ENCODE data around the gene NCKAP5. TPM values are rescaled to one million over a fixed set of nuclear protein-coding genes. Genes with fewer than 3 reads are reported as not detected.

Gene NCKAP5
- total and polyA plus RNA-seq, 7 experiments from 2014 or later = 0.12 TPM; not detected in 6

- intact Hi-C loops (cut with micrococcal nuclease) = no loop called here
- ATAC-seq (no peak), DNase-seq (no peak)
- H3K9me3 ChIP-seq (ENCODE audit: control insufficient read depth in 2 of 3, low read length in 3 of 3) = no peaks in the 10 kb centered on the region
- no peak overlapping the region for H3K27ac Mint-ChIP-seq
- POLR2A ChIA-PET = no interaction called here
- H3K36me3 Mint-ChIP-seq = no peaks in the 10 kb centered on the region
- H3K4me1 ChIP-seq (ENCODE audit: control insufficient read depth in 2 of 2, insufficient read depth in 2 of 2, low read length in 2 of 2) = no peaks in the 10 kb centered on the region
- no peak overlapping the region for H3K4me3 Mint-ChIP-seq
- no peak overlapping the region for H3K4me3 ChIP-seq (ENCODE audit: low read length)
- CTCF ChIA-PET = no interaction called here
- H3K9me3 Mint-ChIP-seq = peaks cover 0 to 13% (median 2%) of the 10 kb centered on the region in 11 donors
- peaks cover 0 to 4% (median 0%) of the 10 kb centered on the region in 5 donors for H3K27me3 Mint-ChIP-seq
- H3K4me1 Mint-ChIP-seq = no peaks in the 10 kb centered on the region
- H3K36me3 ChIP-seq (ENCODE audit: control insufficient read depth in 2 of 3, insufficient read depth in 3 of 3, low read length in 3 of 3) = no peaks in the 10 kb centered on the region
- H3K27ac ChIP-seq (ENCODE audit: low read depth, low read length) = no peak overlapping the region
- H3K27me3 ChIP-seq (ENCODE audit: control insufficient read depth in 2 of 2, insufficient read depth in 2 of 2, low read length in 2 of 2) = no peaks in the 10 kb centered on the region
Measured at GRCh38 chr2:133343018-133343352, 225.3 kb downstream of the NCKAP5 start.

DNA sequence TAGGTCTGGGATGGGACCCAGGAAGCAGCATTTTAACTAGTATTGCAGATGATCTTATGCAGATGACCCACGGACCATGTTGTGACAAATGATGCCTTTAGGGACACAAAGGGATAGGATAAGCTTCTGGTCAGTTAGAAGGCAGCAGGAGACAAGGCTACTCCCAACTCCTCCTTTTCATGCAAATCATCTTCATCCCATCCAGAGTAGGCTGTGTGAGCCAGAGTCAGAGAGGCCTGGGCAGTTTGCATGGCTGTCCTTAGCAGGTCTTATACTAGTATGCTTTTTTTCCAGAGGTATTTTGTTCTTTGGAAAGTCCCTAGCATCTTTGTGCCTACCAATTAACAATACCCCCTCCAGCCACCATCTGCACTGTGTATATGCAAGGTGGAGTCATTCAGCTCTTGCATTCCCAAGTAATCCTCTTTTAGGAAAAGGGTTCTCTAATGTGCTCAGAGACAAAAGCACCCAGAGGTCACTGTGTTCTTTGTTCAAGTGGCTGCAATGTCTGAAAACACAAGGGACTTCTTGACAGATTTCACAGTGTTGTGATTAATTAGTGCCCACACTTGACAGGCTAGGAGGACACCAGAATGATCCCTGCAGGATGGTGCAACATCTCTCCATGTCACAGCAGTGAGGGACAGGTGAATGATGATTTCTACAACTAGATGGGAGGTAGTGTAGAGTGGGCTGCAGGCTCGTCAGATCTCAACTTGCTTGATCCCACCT is 225.8 kb downstream of the NCKAP5 start:
- no peak overlapping the region for H3K27ac Mint-ChIP-seq

GRCh38 chr2:133341575-133341974 is 226.7 kb downstream of the NCKAP5 start:
- H3K27me3 Mint-ChIP-seq = peaks cover 0 to 4% (median 0%) of the 10 kb centered on the region in 5 donors
- ChIA-PET POLR2A (no interaction called here), CTCF (no interaction called here)
- H3K9me3 Mint-ChIP-seq = peaks cover 0 to 13% (median 3%) of the 10 kb centered on the region in 11 donors
- H3K36me3 Mint-ChIP-seq = no peaks in the 10 kb centered on the region
- H3K27ac Mint-ChIP-seq = no peak overlapping the region
- Histone ChIP-seq H3K4me3 (ENCODE audit: low read length) (no peak overlapping the region), H3K27me3 (ENCODE audit: control insufficient read depth in 2 of 2, insufficient read depth in 2 of 2, low read length in 2 of 2) (no peaks in the 10 kb centered on the region), H3K4me1 (ENCODE audit: control insufficient read depth in 2 of 2, insufficient read depth in 2 of 2, low read length in 2 of 2) (no peaks in the 10 kb centered on the region), H3K9me3 (ENCODE audit: control insufficient read depth in 2 of 3, low read length in 3 of 3) (no peaks in the 10 kb centered on the region), H3K36me3 (ENCODE audit: control insufficient read depth in 2 of 3, insufficient read depth in 3 of 3, low read length in 3 of 3) (no peaks in the 10 kb centered on the region), H3K27ac (ENCODE audit: low read depth, low read length) (no peak overlapping the region)
- DNase-seq = no peak
- no peak overlapping the region for H3K4me3 Mint-ChIP-seq
- intact Hi-C loops (cut with micrococcal nuclease) = no loop called here
- no peaks in the 10 kb centered on the region for H3K4me1 Mint-ChIP-seq
- ATAC-seq = no peak

More for the DNA sequence above, 225.8 kb downstream of the NCKAP5 start:
- Mint-ChIP-seq H3K9me3 (peaks cover 0 to 13% (median 2%) of the 10 kb centered on the region in 11 donors), H3K27me3 (peaks cover 0 to 4% (median 0%) of the 10 kb centered on the region in 5 donors), H3K4me3 (no peak overlapping the region), H3K4me1 (no peaks in the 10 kb centered on the region), H3K36me3 (no peaks in the 10 kb centered on the region)
- no peaks in the 10 kb centered on the region for H3K36me3 ChIP-seq (ENCODE audit: control insufficient read depth in 2 of 3, insufficient read depth in 3 of 3, low read length in 3 of 3)
- H3K27me3 ChIP-seq (ENCODE audit: control insufficient read depth in 2 of 2, insufficient read depth in 2 of 2, low read length in 2 of 2) = no peaks in the 10 kb centered on the region
- ChIA-PET CTCF (no interaction called here), POLR2A (no interaction called here)
- H3K27ac ChIP-seq (ENCODE audit: low read depth, low read length) = no peak overlapping the region
- H3K4me3 ChIP-seq (ENCODE audit: low read length) = no peak overlapping the region
- ATAC-seq (no peak), DNase-seq (no peak)
- H3K9me3 ChIP-seq (ENCODE audit: control insufficient read depth in 2 of 3, low read length in 3 of 3) = no peaks in the 10 kb centered on the region
- intact Hi-C loops (cut with micrococcal nuclease) = no loop called here
- no peaks in the 10 kb centered on the region for H3K4me1 ChIP-seq (ENCODE audit: control insufficient read depth in 2 of 2, insufficient read depth in 2 of 2, low read length in 2 of 2)

DNA sequence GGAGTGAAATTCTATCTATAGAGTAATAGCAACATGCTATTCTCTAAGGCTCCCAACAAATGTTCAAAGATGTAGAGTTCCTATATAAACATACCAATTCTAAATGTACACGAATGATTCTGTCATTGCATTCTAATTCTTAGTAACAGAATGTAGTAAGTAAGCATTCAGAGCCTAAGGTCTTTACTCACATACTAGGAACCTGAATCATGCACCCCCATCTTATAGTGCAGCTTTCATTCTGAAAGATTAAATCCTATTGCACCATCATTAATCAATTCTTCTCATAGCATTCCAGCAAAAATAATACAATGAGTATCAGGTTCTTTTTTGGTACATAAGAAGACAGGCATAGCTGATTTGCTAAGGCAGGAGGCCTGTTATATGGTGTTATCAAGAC is 230.0 kb downstream of the NCKAP5 start:
- intact Hi-C loops (cut with micrococcal nuclease) = no loop called here
- H3K36me3 Mint-ChIP-seq = no peaks in the 10 kb centered on the region
- no peak overlapping the region for H3K4me3 Mint-ChIP-seq
- no peaks in the 10 kb centered on the region for H3K9me3 ChIP-seq (ENCODE audit: control insufficient read depth in 2 of 3, low read length in 3 of 3)
- H3K27me3 ChIP-seq (ENCODE audit: control insufficient read depth in 2 of 2, insufficient read depth in 2 of 2, low read length in 2 of 2) = no peaks in the 10 kb centered on the region
- H3K4me3 ChIP-seq (ENCODE audit: low read length) = no peak overlapping the region
- DNase-seq (no peak), ATAC-seq (no peak)
- peaks cover 0 to 6% (median 0%) of the 10 kb centered on the region in 11 donors for H3K9me3 Mint-ChIP-seq
- no peaks in the 10 kb centered on the region for H3K36me3 ChIP-seq (ENCODE audit: control insufficient read depth in 2 of 3, insufficient read depth in 3 of 3, low read length in 3 of 3)
- no peak overlapping the region for H3K27ac Mint-ChIP-seq
- H3K4me1 ChIP-seq (ENCODE audit: control insufficient read depth in 2 of 2, insufficient read depth in 2 of 2, low read length in 2 of 2) = no peaks in the 10 kb centered on the region
- H3K27me3 Mint-ChIP-seq = no peaks in the 10 kb centered on the region
- ChIA-PET POLR2A (no interaction called here), CTCF (no interaction called here)
- H3K4me1 Mint-ChIP-seq = no peaks in the 10 kb centered on the region
- no peak overlapping the region for H3K27ac ChIP-seq (ENCODE audit: low read depth, low read length)

- Mint-ChIP-seq H3K4me1 (no peaks in the 10 kb centered on the region), H3K9me3 (peaks cover 0 to 4% (median 0%) of the 10 kb centered on the region in 11 donors), H3K4me3 (no peak overlapping the region), H3K27ac (no peak overlapping the region), H3K36me3 (no peaks in the 10 kb centered on the region), H3K27me3 (no peaks in the 10 kb centered on the region)
- POLR2A ChIA-PET = no interaction called here
- H3K4me1 ChIP-seq (ENCODE audit: control insufficient read depth in 2 of 2, insufficient read depth in 2 of 2, low read length in 2 of 2) = no peaks in the 10 kb centered on the region
- CTCF ChIA-PET = no interaction called here
- ATAC-seq (no peak), DNase-seq (no peak)
- no peaks in the 10 kb centered on the region for H3K9me3 ChIP-seq (ENCODE audit: control insufficient read depth in 2 of 3, low read length in 3 of 3)
- intact Hi-C loops (cut with micrococcal nuclease) = no loop called here
- no peaks in the 10 kb centered on the region for H3K27me3 ChIP-seq (ENCODE audit: control insufficient read depth in 2 of 2, insufficient read depth in 2 of 2, low read length in 2 of 2)
- no peak overlapping the region for H3K27ac ChIP-seq (ENCODE audit: low read depth, low read length)
- no peaks in the 10 kb centered on the region for H3K36me3 ChIP-seq (ENCODE audit: control insufficient read depth in 2 of 3, insufficient read depth in 3 of 3, low read length in 3 of 3)
- H3K4me3 ChIP-seq (ENCODE audit: low read length) = no peak overlapping the region
Measured at GRCh38 chr2:133334923-133335322, 233.3 kb downstream of the NCKAP5 start.

GRCh38 chr2:133333181-133333580 is 235.1 kb downstream of the NCKAP5 start:
- DNase-seq (no peak), ATAC-seq (no peak)
- H3K4me1 ChIP-seq (ENCODE audit: control insufficient read depth in 2 of 2, insufficient read depth in 2 of 2, low read length in 2 of 2) = no peaks in the 10 kb centered on the region
- H3K9me3 Mint-ChIP-seq = peaks cover 0 to 6% (median 0%) of the 10 kb centered on the region in 11 donors
- H3K36me3 ChIP-seq (ENCODE audit: control insufficient read depth in 2 of 3, insufficient read depth in 3 of 3, low read length in 3 of 3) = no peaks in the 10 kb centered on the region
- no peak overlapping the region for H3K27ac ChIP-seq (ENCODE audit: low read depth, low read length)
- ChIA-PET CTCF (no interaction called here), POLR2A (no interaction called here)
- H3K9me3 ChIP-seq (ENCODE audit: control insufficient read depth in 2 of 3, low read length in 3 of 3) = no peaks in the 10 kb centered on the region
- H3K27me3 Mint-ChIP-seq = no peaks in the 10 kb centered on the region
- intact Hi-C loops (cut with micrococcal nuclease) = no loop called here
- H3K4me3 Mint-ChIP-seq = no peak overlapping the region
- no peak overlapping the region for H3K27ac Mint-ChIP-seq
- H3K4me1 Mint-ChIP-seq = no peaks in the 10 kb centered on the region
- H3K4me3 ChIP-seq (ENCODE audit: low read length) = no peak overlapping the region
- H3K27me3 ChIP-seq (ENCODE audit: control insufficient read depth in 2 of 2, insufficient read depth in 2 of 2, low read length in 2 of 2) = no peaks in the 10 kb centered on the region
- H3K36me3 Mint-ChIP-seq = peaks cover 0 to 2% (median 0%) of the 10 kb centered on the region in 5 donors

DNA sequence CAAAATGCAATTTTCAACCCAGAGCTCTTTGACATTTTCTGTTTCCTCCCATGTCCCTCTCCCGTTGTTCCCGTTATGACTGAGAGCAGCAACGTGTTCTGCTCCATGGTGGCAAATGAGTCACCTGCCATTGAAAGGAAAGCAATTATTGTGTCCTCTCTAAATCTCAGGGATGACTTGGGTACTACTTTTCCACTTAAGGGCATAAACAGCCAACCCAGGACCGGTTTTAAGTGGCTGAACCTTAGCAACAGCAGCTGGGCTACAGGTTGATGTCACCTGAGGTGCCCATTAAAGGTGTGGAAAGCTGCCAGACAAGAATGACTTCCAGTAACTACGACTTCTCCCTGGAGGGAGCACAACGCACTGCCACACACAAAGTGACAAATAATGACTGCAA is 236.8 kb downstream of the NCKAP5 start:
- intact Hi-C loops (cut with micrococcal nuclease) = no loop called here
- no peak overlapping the region for H3K27ac Mint-ChIP-seq
- Histone ChIP-seq H3K9me3 (ENCODE audit: control insufficient read depth in 2 of 3, low read length in 3 of 3) (no peaks in the 10 kb centered on the region), H3K27me3 (ENCODE audit: control insufficient read depth in 2 of 2, insufficient read depth in 2 of 2, low read length in 2 of 2) (no peaks in the 10 kb centered on the region), H3K4me1 (ENCODE audit: control insufficient read depth in 2 of 2, insufficient read depth in 2 of 2, low read length in 2 of 2) (no peaks in the 10 kb centered on the region), H3K27ac (ENCODE audit: low read depth, low read length) (no peak overlapping the region), H3K4me3 (ENCODE audit: low read length) (no peak overlapping the region), H3K36me3 (ENCODE audit: control insufficient read depth in 2 of 3, insufficient read depth in 3 of 3, low read length in 3 of 3) (no peaks in the 10 kb centered on the region)
- CTCF ChIA-PET = no interaction called here
- no peak for DNase-seq
- no peak for ATAC-seq
- peaks cover 0 to 2% (median 0%) of the 10 kb centered on the region in 5 donors for H3K36me3 Mint-ChIP-seq
- H3K9me3 Mint-ChIP-seq = peaks cover 0 to 5% (median 0%) of the 10 kb centered on the region in 11 donors
- peaks cover 0 to 3% (median 0%) of the 10 kb centered on the region in 7 donors for H3K4me1 Mint-ChIP-seq
- no peaks in the 10 kb centered on the region for H3K27me3 Mint-ChIP-seq
- H3K4me3 Mint-ChIP-seq = no peak overlapping the region
- POLR2A ChIA-PET = no interaction called here

Data from naive thymus-derived CD4-positive, alpha-beta T cell (primary cell).